HG03354 (cell line): ENCODE results near the gene OSBPL5.

Experiments used
- ATAC-seq: cut with Tn5 transposase; IDR thresholded peaks from one replicate; pipeline ENCODE4 v1.9.1; 2021; ENCODE audit warnings: mild to moderate bottlenecking; ENCODE audit not compliant: unreplicated experiment, poor library complexity, severe bottlenecking

OSBPL5 gene

GRCh38 chr11:3136546-3137455, 28.3 kb downstream of the OSBPL5 start:
- ATAC-seq, result no peak

- no peak for ATAC-seq
Measured at GRCh38 chr11:3135481-3136440, 29.3 kb downstream of the OSBPL5 start.

- ATAC-seq, result no peak
Measured at GRCh38 chr11:3134651-3135480, 30.2 kb downstream of the OSBPL5 start.

- no peak for ATAC-seq
Measured at GRCh38 chr11:3134218-3134621, 30.9 kb downstream of the OSBPL5 start.

- no peak for ATAC-seq
Measured at GRCh38 chr11:3133261-3134217, 31.6 kb downstream of the OSBPL5 start.

GRCh38 chr11:3132831-3133260, 32.3 kb downstream of the OSBPL5 start:
- ATAC-seq, result no peak

GRCh38 chr11:3132271-3132781, 32.8 kb downstream of the OSBPL5 start:
- ATAC-seq, result no peak

GRCh38 chr11:3131330-3131941, 33.7 kb downstream of the OSBPL5 start:
- no peak for ATAC-seq

GRCh38 chr11:3130269-3131071, 34.6 kb downstream of the OSBPL5 start:
- ATAC-seq, result no peak

- no peak for ATAC-seq
Measured at GRCh38 chr11:3129591-3130268, 35.4 kb downstream of the OSBPL5 start.

GRCh38 chr11:3129181-3129590, 35.9 kb downstream of the OSBPL5 start:
- no peak for ATAC-seq

- ATAC-seq, result no peak
Measured at GRCh38 chr11:3128356-3129180, 36.5 kb downstream of the OSBPL5 start.

- ATAC-seq, result no peak
Measured at GRCh38 chr11:3127706-3128355, 37.3 kb downstream of the OSBPL5 start.

- ATAC-seq, result no peak
Measured at GRCh38 chr11:3126901-3127691, 38.0 kb downstream of the OSBPL5 start.
